Heart right ventricle (tissue), 16 donors: ENCODE data around the gene MMP2. TPM values are rescaled to one million over a fixed set of nuclear protein-coding genes. Genes with fewer than 3 reads are reported as not detected.

Source experiments
- ATAC-seq, 8 donors: fragments of 200-7000 bp; cut with Tn5 transposase; one replicate each; pipeline ENCODE4 v1.9.1; 2020; ENCODE audit warnings: mild to moderate bottlenecking in 8 of 8, moderate library complexity in 8 of 8, moderate number of reproducible peaks in 1 of 8
- DNase-seq, 2 donors: peaks; one replicate each; pipeline ENCODE4 v3.0.0-alpha.2; 2020
- H3K27ac ChIP-seq, 10 donors: fragments of 200-600 bp; sonication (generic) in 2 of 10; one replicate each; pipeline versions ENCODE4 v1.5.0 to v1.8.0; 2020 to 2022; ENCODE audit warnings: mild to moderate bottlenecking in 3 of 10
- H3K27me3 ChIP-seq, 7 donors: fragments of 200-600 bp; one replicate each; pipeline ENCODE4 v1.8.0; 2021 to 2022; ENCODE audit warnings: mild to moderate bottlenecking in 2 of 7
- H3K36me3 ChIP-seq, 9 donors: fragments of 200-600 bp; sonication (generic) in 1 of 9; one replicate each; pipeline versions ENCODE4 v1.5.0 to v1.8.0; 2020 to 2022; ENCODE audit warnings: mild to moderate bottlenecking in 2 of 9
- H3K4me1 ChIP-seq, 9 donors: fragments of 200-600 bp; sonication (generic) in 1 of 9; one replicate each; pipeline versions ENCODE4 v1.5.0 to v1.8.0; 2020 to 2022; ENCODE audit warnings: mild to moderate bottlenecking in 4 of 9
- H3K4me3 ChIP-seq, 10 donors: fragments of 200-600 bp; sonication (generic) in 2 of 10; one replicate each; pipeline versions ENCODE4 v1.5.0 to v1.8.0; 2020 to 2022; ENCODE audit warnings: mild to moderate bottlenecking in 7 of 10, moderate library complexity in 2 of 10
- H3K9me3 ChIP-seq, 11 donors: fragments of 200-600 bp in 10 of 11; sonication (generic) in 2 of 11; one replicate each; pipeline versions ENCODE4 v1.5.0 to v1.8.0; 2013 to 2022; ENCODE audit warnings: mild to moderate bottlenecking in 2 of 11, control low read depth in 1 of 11, moderate library complexity in 1 of 11
- WGBS, 2 donors: extraction: QIAGEN DNeasy Blood & Tissue Kit; methylation state at CpG; one replicate each; pipeline ENCODE4 v1.1.7; 2013; ENCODE audit warnings: inconsistent platforms in 1 of 2; 5-methylcytosine and 5-hydroxymethylcytosine counted together
- intact Hi-C, 10 donors: fragments of 100-400 bp; cut with DNase I; formaldehyde crosslinking; loops; one replicate each; pipeline versions ENCODE4 v1.11.1 to v1.14.2; 2022
- polyA plus RNA-seq, 2 donors: library from polyadenylated mRNA; stranded (reverse); fragments of 200-250 nt; gene quantifications; one replicate each; pipeline ENCODE4 v1.2.3, GENCODE V29; 2013
- total RNA-seq, 10 donors: library from RNA; stranded (reverse); fragmentation: NEBNext Ultra II Directional in 3 of 10; extraction: Animal tissue kit (Norgen Biotek cat#: 25700) in 3 of 10; gene quantifications; one replicate each; pipeline versions ENCODE4 v1.2.1 to v1.2.4, GENCODE V29; 2021 to 2023
- TF ChIP-seq, protein P1 (sequence below), 9 donors: fragments of 200-600 bp; sonication (generic) in 2 of 9; IDR thresholded peaks; one replicate each; pipeline versions ENCODE4 v1.5.0 to v1.8.0; 2021 to 2022; ENCODE audit warnings: antibody characterized with exemption in 9 of 9, mild to moderate bottlenecking in 5 of 9, moderate library complexity in 1 of 9
- donor health status: Arrhythmogenic right ventricular cardiomyopathy.
- donor health status: ischemic (EF 13 %, LVEDD 7.1; RV severe dilation, severe dysfunction).
- donor health status: healthy with polysubstance abuse.
- donor health status: DM: no; HTN: yes; CAD: no.
- donor health status: DM: no; HTN: no; CAD: no.
- donor health status: ischemic (EF 25% LVEDD 6.9; RV normal size, moderate dysfunction).
- donor health status: ischemic (EF 25% LVEDD 5.7; RV mildly dilated, moderate dysfunction).
- donor health status: healthy.
- donor health status: DM: yes; HTN: yes; CAD: no.
- donor health status: Ischemic cardiomyopathy.
- donor health status: ischemic (EF 35%, LVEDD 5.7; RV mildly dilated, moderate dysfunction).
- donor health status: nonischemic (EF 11% LVEDD 7.7; RV severe dilation, severe dysfunction).
- donor health status: DM: yes; HTN: yes; CAD: no.
- donor health status: PGD.
- donor health status: ischemic (EF 29% LVEDD 5.4; RV normal size, mild dysfunction).
- donor health status: nonischemic (EF 23%, LVEDD 6.1; RV moderate dilation, normal function).

Gene MMP2
- total and polyA plus RNA-seq, 12 donors = 36.1 to 157 (median 88.0) TPM

DNA sequence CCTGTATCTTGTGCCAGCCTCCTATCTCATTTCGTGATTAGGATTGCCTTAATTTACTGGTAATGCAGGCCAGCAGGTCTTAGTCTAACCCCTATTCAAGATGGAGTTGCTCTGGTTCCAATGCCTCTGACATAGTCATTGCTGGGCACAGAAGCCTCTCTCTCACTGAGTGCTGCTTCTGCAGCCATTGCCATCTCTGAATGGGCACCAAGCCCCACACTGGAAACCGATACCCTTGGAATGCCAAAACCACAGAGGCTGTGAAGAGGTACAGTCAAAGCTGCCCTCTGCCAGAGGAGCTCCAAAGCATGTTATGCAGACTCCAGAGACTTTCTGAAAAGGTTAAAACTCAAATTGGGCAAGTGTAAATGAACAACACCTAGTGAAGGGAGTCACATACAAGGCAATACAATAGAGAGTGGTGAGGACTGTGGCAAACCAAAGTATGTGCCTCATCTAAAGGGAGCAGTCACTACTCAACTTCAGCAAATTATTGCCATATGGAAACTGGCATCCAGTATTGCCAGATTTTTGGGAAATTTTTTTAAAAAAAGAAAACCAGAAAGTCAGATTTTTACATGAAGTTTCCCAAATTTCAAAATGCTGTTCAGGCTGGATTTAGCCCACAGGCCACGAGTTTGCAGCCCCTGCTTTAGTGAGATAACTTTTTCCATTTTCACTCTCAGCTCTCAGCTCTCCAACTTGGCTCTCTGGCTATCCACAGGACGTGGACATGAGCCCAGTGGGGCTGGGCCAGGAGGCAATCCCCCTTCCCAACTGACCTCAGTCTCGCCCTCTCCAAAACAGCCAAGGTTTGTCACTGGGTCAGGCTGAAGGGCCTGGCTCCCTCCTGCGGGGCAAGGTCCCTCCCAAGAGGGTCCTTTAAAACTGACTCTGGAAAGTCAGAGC is 2.1 kb upstream of the MMP2 start:
- intact Hi-C loops = loop anchor here in 1 of 10 donors (1.0 kb wide), 1 partner anchor 32 kb away; no protein-coding TSS in a partner anchor
- peaks cover 0 to 41% (median 4%) of the 10 kb centered on the region in 7 donors for H3K27me3 ChIP-seq
- no peaks in the 10 kb centered on the region for H3K9me3 ChIP-seq
- ATAC-seq (peak; percentile 19 to 58 (median 44)), DNase-seq (peak; percentile 66 to 67)
- H3K36me3 ChIP-seq = no peaks in the 10 kb centered on the region
- WGBS, 2 donors = 67 to 71% methylated on average over 6 of the region's 6 CpGs
- H3K4me1 ChIP-seq = peaks cover 0 to 52% (median 21%) of the 10 kb centered on the region in 9 donors
- H3K27ac ChIP-seq = peak overlapping the region in 9 of 10 donors; percentile 45 to 92 (median 83)
- H3K4me3 ChIP-seq = no peak overlapping the region
- TF ChIP-seq, protein P1, sequence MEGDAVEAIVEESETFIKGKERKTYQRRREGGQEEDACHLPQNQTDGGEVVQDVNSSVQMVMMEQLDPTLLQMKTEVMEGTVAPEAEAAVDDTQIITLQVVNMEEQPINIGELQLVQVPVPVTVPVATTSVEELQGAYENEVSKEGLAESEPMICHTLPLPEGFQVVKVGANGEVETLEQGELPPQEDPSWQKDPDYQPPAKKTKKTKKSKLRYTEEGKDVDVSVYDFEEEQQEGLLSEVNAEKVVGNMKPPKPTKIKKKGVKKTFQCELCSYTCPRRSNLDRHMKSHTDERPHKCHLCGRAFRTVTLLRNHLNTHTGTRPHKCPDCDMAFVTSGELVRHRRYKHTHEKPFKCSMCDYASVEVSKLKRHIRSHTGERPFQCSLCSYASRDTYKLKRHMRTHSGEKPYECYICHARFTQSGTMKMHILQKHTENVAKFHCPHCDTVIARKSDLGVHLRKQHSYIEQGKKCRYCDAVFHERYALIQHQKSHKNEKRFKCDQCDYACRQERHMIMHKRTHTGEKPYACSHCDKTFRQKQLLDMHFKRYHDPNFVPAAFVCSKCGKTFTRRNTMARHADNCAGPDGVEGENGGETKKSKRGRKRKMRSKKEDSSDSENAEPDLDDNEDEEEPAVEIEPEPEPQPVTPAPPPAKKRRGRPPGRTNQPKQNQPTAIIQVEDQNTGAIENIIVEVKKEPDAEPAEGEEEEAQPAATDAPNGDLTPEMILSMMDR (IDR thresholded peaks at IDR 0.05) = no peak

DNA sequence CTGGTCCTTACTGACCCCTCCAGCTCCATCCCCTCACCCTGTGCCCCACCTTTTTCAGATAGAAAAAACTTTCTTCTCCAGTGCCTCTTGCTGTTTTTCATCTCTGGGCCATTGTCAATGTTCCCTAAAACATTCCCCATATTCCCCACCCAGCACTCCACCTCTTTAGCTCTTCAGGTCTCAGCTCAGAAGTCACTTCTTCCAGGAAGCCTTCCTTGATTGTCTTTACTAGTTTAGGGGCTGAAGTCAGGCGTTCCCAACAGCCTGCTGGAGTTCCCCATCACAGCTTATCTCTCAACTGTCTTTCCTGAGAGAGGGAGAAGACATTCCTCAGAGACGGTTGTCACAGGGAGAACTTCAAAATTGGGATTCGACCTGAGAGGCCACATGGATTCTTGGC is 1.3 kb upstream of the MMP2 start:
- peaks cover 0 to 52% (median 21%) of the 10 kb centered on the region in 9 donors for H3K4me1 ChIP-seq
- H3K4me3 ChIP-seq = no peak overlapping the region
- peaks cover 0 to 41% (median 4%) of the 10 kb centered on the region in 7 donors for H3K27me3 ChIP-seq
- ATAC-seq = no peak
- 60 to 71% methylated on average over 3 of the region's 3 CpGs for WGBS, 2 donors
- no peak for DNase-seq
- TF ChIP-seq, protein P1 (IDR thresholded peaks at IDR 0.05) = no peak
- peaks cover 0 to 5% (median 0%) of the 10 kb centered on the region in 9 donors for H3K36me3 ChIP-seq
- intact Hi-C loops = loop anchor here in 1 of 10 donors (1.0 kb wide), 1 partner anchor 32 kb away; no protein-coding TSS in a partner anchor
- H3K27ac ChIP-seq = peak overlapping the region in 8 of 10 donors; percentile 44 to 92 (median 88)
- no peaks in the 10 kb centered on the region for H3K9me3 ChIP-seq

DNA sequence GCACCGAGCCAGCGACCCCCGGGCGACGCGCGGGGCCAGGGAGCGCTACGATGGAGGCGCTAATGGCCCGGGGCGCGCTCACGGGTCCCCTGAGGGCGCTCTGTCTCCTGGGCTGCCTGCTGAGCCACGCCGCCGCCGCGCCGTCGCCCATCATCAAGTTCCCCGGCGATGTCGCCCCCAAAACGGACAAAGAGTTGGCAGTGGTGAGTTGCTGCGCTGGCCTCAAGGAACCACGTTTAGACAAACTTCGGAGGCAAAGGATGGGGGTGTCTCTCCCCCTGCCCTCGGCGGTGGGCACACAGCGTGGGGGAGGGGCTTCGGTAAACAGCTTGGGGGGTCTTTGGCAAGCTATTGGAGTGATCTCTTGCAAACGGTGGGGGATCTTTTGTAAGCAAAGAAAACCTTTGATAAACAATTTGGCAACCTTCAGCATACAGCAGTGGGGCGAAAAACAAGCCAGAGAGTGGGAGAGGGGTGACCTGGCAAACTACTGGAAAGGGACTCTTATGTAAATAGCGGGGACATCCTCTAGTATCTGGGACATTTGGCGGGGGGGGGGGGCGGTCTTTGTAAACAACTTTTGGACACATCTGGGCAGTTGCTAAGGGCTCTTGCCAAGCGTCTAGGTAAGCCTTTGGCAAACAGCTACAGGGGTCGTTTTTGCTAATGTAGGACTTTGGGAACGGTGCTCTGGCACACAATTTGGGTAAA is 587 bp downstream of the MMP2 start:
- WGBS, 2 donors = 0 to 1% methylated on average over 41 of the region's 41 CpGs
- Histone ChIP-seq H3K27ac (peak overlapping the region; percentile 79 to 92 (median 88)), H3K27me3 (peaks cover 0 to 41% (median 4%) of the 10 kb centered on the region in 7 donors), H3K4me1 (peaks cover 0 to 52% (median 21%) of the 10 kb centered on the region in 9 donors), H3K4me3 (peak overlapping the region; percentile 44 to 76 (median 63)), H3K9me3 (no peaks in the 10 kb centered on the region), H3K36me3 (peaks cover 0 to 23% (median 6%) of the 10 kb centered on the region in 9 donors)
- DNase-seq (no peak), ATAC-seq (peak in 1 of 8 donors; percentile 3)
- intact Hi-C loops = no loop called here
- TF ChIP-seq, protein P1 (IDR thresholded peaks at IDR 0.05) = no peak

DNA sequence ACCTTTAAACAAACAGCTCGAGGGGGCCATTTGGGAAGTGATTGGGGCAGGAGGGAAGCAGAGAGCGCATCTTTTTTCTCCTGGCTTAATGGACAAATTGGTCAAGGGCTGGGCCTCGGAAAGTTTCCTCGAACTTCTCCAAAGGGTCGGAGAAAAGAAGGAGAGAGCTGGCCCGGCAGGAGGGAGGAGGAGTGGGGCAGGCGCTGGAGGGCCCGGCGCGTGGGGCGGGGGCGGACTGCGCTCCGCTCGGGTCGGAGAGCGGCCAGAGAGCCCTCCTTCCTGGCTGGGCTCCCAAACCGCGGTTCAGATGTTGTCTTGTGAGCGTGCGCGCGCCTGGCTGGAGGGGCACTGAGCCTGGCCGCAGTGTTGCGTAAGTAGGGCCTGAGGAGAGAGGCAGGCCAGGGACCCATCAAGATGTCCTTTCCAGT is 1.2 kb downstream of the MMP2 start:
- no peaks in the 10 kb centered on the region for H3K9me3 ChIP-seq
- WGBS, 2 donors = 0 to 2% methylated on average over 25 of the region's 25 CpGs
- DNase-seq (peak; percentile 84 to 87), ATAC-seq (peak; percentile 69 to 81 (median 75))
- intact Hi-C loops = no loop called here
- H3K4me3 ChIP-seq = peak overlapping the region in 9 of 10 donors; percentile 44 to 76 (median 66)
- peaks cover 0 to 49% (median 21%) of the 10 kb centered on the region in 9 donors for H3K4me1 ChIP-seq
- peak overlapping the region; percentile 79 to 92 (median 88) for H3K27ac ChIP-seq
- H3K27me3 ChIP-seq = peaks cover 0 to 41% (median 4%) of the 10 kb centered on the region in 7 donors
- peaks cover 0 to 30% (median 6%) of the 10 kb centered on the region in 9 donors for H3K36me3 ChIP-seq
- TF ChIP-seq, protein P1 (IDR thresholded peaks at IDR 0.05) = no peak
